Neural cell (in vitro differentiated cells): ENCODE measurements around the gene CEP350.

Experiments used
- CTCF ChIP-seq: fragments of 450-650 bp; IDR thresholded peaks from 2 replicates; pipeline ENCODE4 v1.5.1; 2014; ENCODE audit warnings: antibody characterized with exemption, mild to moderate bottlenecking, moderate library complexity; ENCODE audit not compliant: poor library complexity, severe bottlenecking
- EP300 ChIP-seq: fragments of 450-650 bp; conservative IDR thresholded peaks from 2 replicates; pipeline ENCODE4 v1.6.1; 2014; ENCODE audit warnings: antibody characterized with exemption, mild to moderate bottlenecking, moderate library complexity; ENCODE audit not compliant: poor library complexity, severe bottlenecking
- EZH2 ChIP-seq: fragments of 200-600, 300-800 bp; shearing (Covaris generic), sonication (generic); IDR thresholded peaks from 2 replicates; pipeline ENCODE4 v1.6.1; 2014; ENCODE audit warnings: antibody characterized with exemption, low read length, borderline replicate concordance, mild to moderate bottlenecking; ENCODE audit not compliant: insufficient read depth, poor library complexity, severe bottlenecking
- MXI1 ChIP-seq: fragments of 450-650 bp; conservative IDR thresholded peaks from 2 replicates; pipeline ENCODE4 v1.6.1; 2014; ENCODE audit warnings: antibody characterized with exemption, mild to moderate bottlenecking; ENCODE audit not compliant: poor library complexity, severe bottlenecking
- POLR2AphosphoS5 ChIP-seq: IDR thresholded peaks from 2 replicates; pipeline ENCODE4 v1.6.1; 2012
- RAD21 ChIP-seq: fragments of 450-650 bp; conservative IDR thresholded peaks from 2 replicates; pipeline ENCODE4 v1.6.1; 2014; ENCODE audit warnings: antibody characterized with exemption, mild to moderate bottlenecking, moderate library complexity
- SMC3 ChIP-seq: fragments of 450-650 bp; conservative IDR thresholded peaks from 2 replicates; pipeline ENCODE4 v1.6.1; 2014; ENCODE audit warnings: antibody characterized with exemption, mild to moderate bottlenecking, moderate library complexity; ENCODE audit not compliant: poor library complexity
- TAF1 ChIP-seq: IDR thresholded peaks from 2 replicates; pipeline ENCODE4 v1.6.1; 2012; ENCODE audit warnings: low read depth
- TF ChIP-seq, protein P1 (sequence below): IDR thresholded peaks from 2 replicates; pipeline ENCODE4 v1.6.1; 2012; ENCODE audit warnings: borderline replicate concordance

- TF ChIP-seq CTCF (no peak), SMC3 (no peak), EP300 (no peak), TAF1 (no peak), EZH2 (no peak), POLR2AphosphoS5 (no peak), MXI1 (no peak), RAD21 (no peak)
- TF ChIP-seq, protein P1, sequence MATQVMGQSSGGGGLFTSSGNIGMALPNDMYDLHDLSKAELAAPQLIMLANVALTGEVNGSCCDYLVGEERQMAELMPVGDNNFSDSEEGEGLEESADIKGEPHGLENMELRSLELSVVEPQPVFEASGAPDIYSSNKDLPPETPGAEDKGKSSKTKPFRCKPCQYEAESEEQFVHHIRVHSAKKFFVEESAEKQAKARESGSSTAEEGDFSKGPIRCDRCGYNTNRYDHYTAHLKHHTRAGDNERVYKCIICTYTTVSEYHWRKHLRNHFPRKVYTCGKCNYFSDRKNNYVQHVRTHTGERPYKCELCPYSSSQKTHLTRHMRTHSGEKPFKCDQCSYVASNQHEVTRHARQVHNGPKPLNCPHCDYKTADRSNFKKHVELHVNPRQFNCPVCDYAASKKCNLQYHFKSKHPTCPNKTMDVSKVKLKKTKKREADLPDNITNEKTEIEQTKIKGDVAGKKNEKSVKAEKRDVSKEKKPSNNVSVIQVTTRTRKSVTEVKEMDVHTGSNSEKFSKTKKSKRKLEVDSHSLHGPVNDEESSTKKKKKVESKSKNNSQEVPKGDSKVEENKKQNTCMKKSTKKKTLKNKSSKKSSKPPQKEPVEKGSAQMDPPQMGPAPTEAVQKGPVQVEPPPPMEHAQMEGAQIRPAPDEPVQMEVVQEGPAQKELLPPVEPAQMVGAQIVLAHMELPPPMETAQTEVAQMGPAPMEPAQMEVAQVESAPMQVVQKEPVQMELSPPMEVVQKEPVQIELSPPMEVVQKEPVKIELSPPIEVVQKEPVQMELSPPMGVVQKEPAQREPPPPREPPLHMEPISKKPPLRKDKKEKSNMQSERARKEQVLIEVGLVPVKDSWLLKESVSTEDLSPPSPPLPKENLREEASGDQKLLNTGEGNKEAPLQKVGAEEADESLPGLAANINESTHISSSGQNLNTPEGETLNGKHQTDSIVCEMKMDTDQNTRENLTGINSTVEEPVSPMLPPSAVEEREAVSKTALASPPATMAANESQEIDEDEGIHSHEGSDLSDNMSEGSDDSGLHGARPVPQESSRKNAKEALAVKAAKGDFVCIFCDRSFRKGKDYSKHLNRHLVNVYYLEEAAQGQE: no peak
These were observed 115.7 kb downstream of the CEP350 start for GRCh38 chr1:180070286-180070685.
